GM19455 (cell line): ENCODE measurements around the gene HACD2.

Experiments
- ATAC-seq: cut with Tn5 transposase; IDR thresholded peaks from one replicate; pipeline ENCODE4 v1.9.1; 2021; ENCODE audit not compliant: unreplicated experiment

HACD2 gene

GRCh38 chr3:123448536-123449101, 136.2 kb downstream of the HACD2 start, which contains the start of gene ADCY5:
Gene ADCY5, minus strand, starts transcription at chr3:123449090. Its CDS starts 545 bp downstream, at chr3:123448545.
- ATAC-seq = no peak

- ATAC-seq = no peak
Measured at GRCh38 chr3:123447749-123448517, 136.9 kb downstream of the HACD2 start.

- no peak for ATAC-seq
Measured at GRCh38 chr3:123447416-123447748, 137.5 kb downstream of the HACD2 start.

GRCh38 chr3:123446610-123447109, 138.2 kb downstream of the HACD2 start:
- ATAC-seq = no peak

- ATAC-seq = no peak
Measured at GRCh38 chr3:123446210-123446609, 138.6 kb downstream of the HACD2 start.

- no peak for ATAC-seq
Measured at GRCh38 chr3:123445702-123446101, 139.2 kb downstream of the HACD2 start.

- ATAC-seq = no peak
Measured at GRCh38 chr3:123444744-123445143, 140.1 kb downstream of the HACD2 start.

GRCh38 chr3:123444023-123444422, 140.8 kb downstream of the HACD2 start:
- ATAC-seq = no peak

GRCh38 chr3:123442908-123443307, 141.9 kb downstream of the HACD2 start:
- no peak for ATAC-seq

DNA sequence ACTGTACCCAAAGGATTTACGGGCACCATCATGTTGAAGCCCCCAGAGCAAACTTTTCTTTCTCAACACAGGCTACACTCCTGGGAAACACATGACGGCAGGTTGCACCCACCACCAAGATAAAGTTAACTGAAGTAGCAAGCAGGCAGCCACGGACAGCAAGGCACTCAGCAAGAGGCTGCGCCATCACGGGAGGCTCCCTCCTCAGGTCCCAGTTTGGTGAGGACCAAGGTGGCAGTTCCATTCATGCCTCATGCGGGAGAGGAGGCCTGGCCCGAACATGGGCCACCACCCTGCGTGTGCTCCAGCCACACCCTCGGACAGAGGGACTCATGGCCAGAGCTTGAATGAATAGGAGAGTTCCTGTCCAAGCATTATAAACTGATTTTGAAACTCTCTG, 142.7 kb downstream of the HACD2 start:
- ATAC-seq = no peak
